NCI-H2227 (cell line): ENCODE data around the gene VMP1.
A peak's percentile ranks its signal among the peaks of the same experiment; 100 is the strongest.

Source experiments
- DNase-seq: peaks from one replicate; lab custom pipeline; 2025; ENCODE audit not compliant: unreplicated experiment; lab: John Stamatoyannopoulos, UW

VMP1 gene

DNA sequence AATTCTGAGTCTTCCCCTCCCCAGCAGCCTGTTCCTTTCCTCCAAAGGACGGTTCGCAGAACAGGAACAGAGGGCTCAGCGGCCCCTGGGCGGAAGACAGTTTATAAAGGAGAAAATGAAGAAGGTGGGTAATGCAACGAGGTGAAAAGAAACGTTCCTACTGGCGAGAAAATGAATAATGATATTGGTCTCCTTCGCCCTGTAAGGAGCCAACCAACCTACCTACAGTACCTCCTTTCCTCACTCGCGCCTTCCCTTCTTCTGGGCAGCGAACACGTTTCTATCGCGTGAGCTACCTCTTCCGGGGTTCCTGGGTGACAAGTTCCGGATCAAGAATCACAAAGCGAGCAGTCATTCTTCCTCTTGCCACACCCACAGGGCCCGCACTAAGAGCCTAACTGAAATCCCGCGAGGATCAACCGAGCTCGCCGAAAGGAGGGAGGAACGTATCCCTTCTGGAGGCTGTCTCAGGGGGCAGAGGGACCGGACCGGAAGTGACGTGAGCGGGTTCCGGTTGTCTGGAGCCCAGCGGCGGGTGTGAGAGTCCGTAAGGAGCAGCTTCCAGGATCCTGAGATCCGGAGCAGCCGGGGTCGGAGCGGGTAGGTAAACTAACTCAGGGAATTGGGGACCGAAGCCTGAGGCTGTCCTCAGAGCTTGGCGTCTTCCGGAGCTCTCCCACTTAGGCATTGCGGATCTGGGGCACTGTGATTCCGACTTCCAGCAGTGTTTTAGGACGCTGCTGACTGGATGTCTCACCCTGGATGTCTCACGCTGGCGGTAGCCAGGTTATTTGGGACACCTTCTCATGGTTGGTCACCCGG lies at the start of gene VMP1, which contains the start of gene PTRH2:
VMP1 (plus strand) TSS at position 506 of the 822 bp plus-strand sequence. CDS start 23,793 bp downstream, outside the sequence.
PTRH2 (minus strand) TSS at position 282 of the 822 bp plus-strand sequence. CDS start 9,452 bp downstream, outside the sequence.
- peak; percentile 99 for DNase-seq

DNA sequence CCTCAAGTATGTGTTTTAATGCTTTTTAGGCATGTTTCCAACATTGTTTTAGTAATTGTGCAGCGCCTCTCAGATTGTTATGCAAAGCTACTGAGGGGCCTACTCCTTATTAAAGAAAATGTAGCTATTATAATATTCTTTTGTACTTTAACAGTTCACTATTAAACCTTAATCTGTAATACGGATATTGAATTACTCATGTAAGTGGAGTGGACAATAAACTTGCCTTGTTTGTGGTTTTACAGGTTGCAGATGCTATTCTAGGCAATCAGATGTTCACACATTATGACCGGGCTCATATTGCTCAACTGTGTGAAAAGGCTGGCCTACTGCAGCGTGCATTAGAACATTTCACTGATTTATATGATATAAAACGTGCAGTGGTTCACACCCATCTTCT lies 41.2 kb upstream of the VMP1 start:
- DNase-seq = peak; percentile 8

DNA sequence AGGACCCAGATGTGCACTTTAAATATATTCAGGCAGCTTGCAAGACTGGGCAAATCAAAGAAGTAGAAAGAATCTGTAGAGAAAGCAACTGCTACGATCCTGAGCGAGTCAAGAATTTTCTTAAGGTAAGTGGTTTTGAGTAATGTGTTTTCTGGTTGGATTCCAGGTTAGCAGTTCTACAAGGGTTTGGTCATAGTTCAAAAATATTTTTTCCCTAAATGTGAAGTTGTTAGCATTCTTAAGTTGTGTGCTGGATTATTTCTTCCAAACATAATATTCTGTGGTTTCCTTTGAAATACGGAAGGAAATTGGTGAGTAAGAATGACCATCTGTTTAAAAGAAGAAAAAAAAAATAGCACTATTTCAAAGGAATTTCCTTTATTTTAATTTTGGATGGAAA lies 38.6 kb upstream of the VMP1 start:
- no peak for DNase-seq

- no peak for DNase-seq
Observed at GRCh38 chr17:59669411-59669810, 38.0 kb upstream of the VMP1 start.

- no peak for DNase-seq
Observed at GRCh38 chr17:59669944-59670343, 37.5 kb upstream of the VMP1 start.

DNA sequence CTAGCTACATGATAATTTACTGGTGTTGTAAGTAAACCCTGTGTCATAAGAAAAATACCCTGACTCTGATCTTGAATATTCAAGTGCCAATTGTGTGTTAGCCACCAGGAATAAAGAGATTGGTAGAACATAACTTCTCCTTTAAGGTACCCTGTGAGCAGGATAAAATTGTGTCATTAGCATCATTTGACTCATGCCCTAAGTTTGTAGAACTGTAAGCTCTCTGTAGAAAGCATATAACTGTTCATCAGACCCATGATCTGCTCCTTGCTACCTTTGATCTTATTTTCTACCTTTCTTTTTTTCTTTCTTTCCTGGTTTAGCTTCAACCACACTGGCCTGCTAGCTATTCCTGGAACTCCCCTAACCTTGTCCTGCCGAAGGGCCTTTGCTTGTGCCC lies 36.1 kb upstream of the VMP1 start:
- DNase-seq = no peak

DNA sequence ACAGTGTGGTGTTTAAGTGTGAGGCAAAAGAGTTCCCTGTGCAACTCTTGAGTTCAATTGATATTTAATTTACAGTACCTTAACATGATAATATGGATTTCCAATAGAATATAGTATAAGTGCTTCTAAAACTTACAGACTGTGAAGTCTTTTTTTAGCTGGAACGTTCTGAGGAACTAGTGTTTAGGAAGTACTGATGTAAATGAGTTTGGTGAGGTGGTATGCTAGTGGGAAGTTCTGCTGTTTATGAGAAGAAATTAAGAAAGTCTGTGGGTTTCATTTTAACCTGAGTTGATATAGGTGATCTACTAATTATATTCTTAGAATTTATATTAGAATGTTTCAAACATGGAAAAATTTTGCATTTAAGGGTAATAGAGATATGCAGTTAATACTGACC lies 32.2 kb upstream of the VMP1 start:
- no peak for DNase-seq

DNA sequence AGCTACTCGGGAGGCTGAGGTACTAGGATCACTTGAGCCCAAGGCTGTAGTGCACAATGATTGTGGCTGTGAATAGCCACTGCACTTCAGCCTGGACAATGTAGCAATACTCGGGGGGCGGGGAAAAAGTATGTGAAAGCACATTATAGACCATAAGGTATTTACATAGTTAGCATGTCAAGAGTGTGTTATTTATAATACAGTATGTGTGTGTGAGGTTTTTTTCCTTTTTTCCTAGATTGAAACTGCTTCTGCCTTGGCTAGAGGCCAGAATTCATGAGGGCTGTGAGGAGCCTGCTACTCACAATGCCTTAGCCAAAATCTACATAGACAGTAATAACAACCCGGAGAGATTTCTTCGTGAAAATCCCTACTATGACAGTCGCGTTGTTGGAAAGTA lies 30.7 kb upstream of the VMP1 start:
- DNase-seq = no peak

GRCh38 chr17:59678918-59679317 lies 28.5 kb upstream of the VMP1 start:
- no peak for DNase-seq

DNA sequence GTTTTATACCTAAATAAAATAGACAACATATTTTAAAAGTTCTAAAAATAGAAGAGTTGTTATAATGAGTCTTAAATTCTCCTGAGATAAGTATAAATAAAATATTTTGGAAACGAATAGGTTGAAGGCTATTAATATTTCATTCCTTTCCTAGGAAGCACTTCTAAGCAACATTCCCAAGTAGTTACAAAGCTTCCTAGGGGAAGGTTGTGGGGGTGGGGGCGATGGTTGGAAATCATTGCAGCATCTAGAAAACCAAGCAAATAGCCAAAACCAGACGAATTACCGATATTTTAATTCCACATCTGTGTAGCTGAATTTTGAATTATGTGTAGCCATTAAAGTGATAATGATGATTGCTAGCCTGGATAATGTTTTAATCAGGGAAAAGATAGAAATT lies 27.1 kb upstream of the VMP1 start:
- DNase-seq = no peak

DNA sequence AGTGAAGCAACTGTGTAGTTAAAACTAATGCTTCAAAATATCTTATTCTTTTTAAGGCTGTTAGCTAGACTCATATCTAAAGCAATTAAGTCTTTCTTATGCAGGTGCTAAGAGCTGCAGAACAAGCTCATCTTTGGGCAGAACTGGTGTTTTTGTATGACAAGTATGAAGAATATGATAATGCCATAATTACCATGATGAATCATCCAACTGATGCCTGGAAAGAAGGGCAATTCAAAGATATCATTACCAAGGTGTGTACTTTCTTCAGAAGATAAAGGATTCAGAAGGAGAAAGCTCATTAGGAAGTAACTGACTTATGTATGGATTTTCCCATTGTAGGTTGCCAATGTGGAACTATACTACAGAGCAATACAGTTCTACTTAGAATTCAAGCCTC lies 24.2 kb upstream of the VMP1 start:
- no peak for DNase-seq

- no peak for DNase-seq
Observed at GRCh38 chr17:59684967-59685366, 22.5 kb upstream of the VMP1 start.

DNA sequence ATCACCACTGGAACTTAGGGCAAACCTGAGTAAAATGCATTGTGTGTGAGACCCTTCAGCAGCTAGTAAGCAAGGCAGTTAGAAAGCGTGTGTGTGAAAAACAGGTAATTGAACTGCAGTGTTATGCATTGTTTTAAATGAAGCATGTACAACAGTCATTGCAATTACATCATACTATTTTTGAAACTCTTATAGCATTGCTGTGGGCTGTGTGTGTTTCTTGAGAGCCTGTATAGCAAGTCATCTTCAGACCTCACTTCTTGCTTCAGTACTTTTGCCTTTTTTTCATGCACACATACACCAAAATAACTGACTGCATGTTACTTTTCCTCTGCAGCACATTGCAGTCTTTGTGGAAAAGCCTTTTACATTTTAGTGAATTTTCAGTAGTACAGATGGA lies 19.4 kb upstream of the VMP1 start:
- no peak for DNase-seq

GRCh38 chr17:59688496-59688895 lies 19.0 kb upstream of the VMP1 start:
- no peak for DNase-seq

GRCh38 chr17:59693582-59693981 lies 13.9 kb upstream of the VMP1 start:
- DNase-seq = no peak

GRCh38 chr17:59694344-59694743 lies 13.1 kb upstream of the VMP1 start:
- no peak for DNase-seq

DNA sequence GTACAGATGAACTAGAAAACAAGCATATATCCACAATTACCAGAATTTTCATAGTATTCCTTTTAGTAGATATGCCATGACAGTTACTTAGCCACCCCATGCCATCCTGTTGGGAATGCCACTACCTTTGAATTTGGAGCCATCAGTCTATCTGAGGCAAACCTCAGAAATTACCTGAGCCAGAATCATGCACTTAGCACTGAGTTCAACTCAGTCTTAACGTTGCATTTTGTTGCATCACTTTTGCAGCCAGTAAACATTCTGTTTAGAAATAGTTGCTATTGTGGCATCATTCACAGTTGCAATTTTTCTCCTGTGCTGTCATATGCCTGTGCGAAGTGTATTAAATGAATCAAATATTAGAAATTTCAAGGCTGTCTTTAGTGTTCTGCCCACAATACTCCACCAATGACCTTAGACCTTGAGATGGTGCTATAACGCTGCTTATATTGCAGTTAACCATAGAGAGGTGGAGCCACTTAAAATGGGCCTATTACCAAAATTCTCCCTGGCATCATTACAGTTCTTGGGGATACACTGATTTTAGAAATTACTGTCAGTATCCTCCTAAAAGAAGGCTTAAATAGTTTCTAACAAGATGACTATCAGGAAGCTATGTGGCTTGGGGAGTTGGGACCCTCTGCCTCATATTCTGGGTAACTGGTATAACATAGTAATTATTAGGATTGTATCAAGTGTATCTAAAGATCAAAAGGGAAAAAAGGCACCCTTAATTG lies 11.3 kb upstream of the VMP1 start:
- no peak for DNase-seq

GRCh38 chr17:59696682-59697277 lies 10.7 kb upstream of the VMP1 start:
- DNase-seq = peak; percentile 8

DNA sequence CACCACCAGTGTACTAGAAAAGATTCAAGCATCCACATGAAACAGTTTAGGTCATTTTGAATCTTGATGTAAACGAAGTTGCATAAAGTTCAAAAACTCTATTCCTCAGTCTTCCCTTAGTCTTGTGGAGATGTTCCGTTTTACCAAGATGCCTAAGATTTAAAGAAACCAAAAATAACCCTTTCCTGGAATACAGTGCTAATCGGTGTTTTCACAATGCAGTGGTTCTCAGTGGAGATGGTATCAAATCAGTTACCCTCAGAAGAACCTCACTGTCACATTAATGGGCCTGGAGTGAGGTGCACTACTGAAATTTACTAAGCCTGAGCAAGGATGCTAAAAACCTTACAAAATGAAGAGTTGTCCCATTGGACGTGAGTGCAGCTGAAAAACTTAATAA lies 9.3 kb upstream of the VMP1 start:
- DNase-seq = no peak

- DNase-seq = no peak
Observed at GRCh38 chr17:59699218-59699617, 8.2 kb upstream of the VMP1 start.

DNA sequence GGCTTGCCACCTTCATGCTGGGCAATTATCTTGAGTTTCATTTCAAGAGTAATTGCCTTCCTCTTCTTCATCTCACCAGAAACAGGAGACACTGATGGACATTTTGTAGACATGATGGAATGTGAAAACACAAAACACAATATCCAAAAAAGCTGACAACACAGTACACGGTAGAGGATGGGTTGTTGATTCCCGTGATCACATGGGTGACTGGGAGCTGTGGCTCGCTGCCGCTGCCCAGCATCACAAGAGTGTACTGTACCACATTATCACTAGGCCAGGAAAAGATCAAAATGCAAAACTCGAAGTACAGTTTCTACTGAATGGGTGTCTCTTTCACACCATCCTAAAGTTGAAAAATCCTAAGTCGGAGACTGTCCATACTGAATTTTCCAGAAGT lies 7.7 kb upstream of the VMP1 start:
- DNase-seq = no peak

DNA sequence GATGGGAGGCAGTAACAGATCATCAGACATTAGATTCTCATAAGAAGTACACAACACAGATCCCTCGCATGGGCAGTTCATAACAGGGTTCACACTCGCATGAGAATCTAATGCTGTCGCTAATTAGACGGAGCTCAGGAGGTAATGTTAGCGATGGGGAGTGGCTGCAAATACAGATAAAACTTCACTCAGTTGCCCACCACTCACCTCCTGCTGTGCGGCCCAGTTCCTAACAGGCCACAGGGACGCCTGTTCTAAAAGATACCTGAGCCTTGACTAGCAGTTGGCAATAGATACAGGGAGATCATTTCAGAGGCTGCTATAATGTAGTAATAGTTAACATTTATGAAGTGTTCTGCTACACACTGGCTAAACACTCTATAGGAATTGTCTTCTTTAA lies 5.2 kb upstream of the VMP1 start:
- no peak for DNase-seq
